ENCODE data around the gene BIVM. TPM values are rescaled to one million over a fixed set of nuclear protein-coding genes. Genes with fewer than 3 reads are reported as not detected.

Gene BIVM
- total and polyA plus RNA-seq, 2 of the 4 experiments (the other 2 are of a cell fraction): 7.2 to 12.2 TPM

GRCh38 chr13:102781591-102781990 is 17.3 kb upstream of the BIVM start:
- Histone ChIP-seq H2BK120ac (ENCODE audit: low read depth, low read length) (no peak overlapping the region), H4K8ac (ENCODE audit: low read depth in 2 of 2, low read length in 2 of 2) (no peak overlapping the region), H3K23ac (ENCODE audit: low read depth, low read length) (no peak overlapping the region), H3K36me3 (ENCODE audit: control insufficient read depth, insufficient read depth, low read length) (peaks cover 1% of the 10 kb centered on the region; the same call in 1 of the 2 replicates), H4K91ac (ENCODE audit: insufficient read depth, low read depth, low read length) (no peak overlapping the region), H3K18ac (ENCODE audit: low read depth, low read length) (no peak overlapping the region), H2BK20ac (ENCODE audit: low read depth, low read length) (no peak overlapping the region), H4K5ac (ENCODE audit: low read depth, low read length) (no peak overlapping the region), H3K9me1 (ENCODE audit: insufficient read depth, low read length) (no peaks in the 10 kb centered on the region), H2BK15ac (ENCODE audit: low read depth, low read length) (no peak overlapping the region), H3K4me1 (ENCODE audit: control insufficient read depth, insufficient read depth, low read length) (no peaks in the 10 kb centered on the region), H3K9me3 (ENCODE audit: control insufficient read depth, insufficient read depth, low read length) (no peaks in the 10 kb centered on the region), H3K79me1 (ENCODE audit: low read depth in 1 of 2, low read length in 2 of 2) (no peaks in the 10 kb centered on the region), H3K9ac (ENCODE audit: low read depth, low read length) (no peak overlapping the region), H3K27ac (ENCODE audit: insufficient read depth, low read length) (no peak overlapping the region), H2AFZ (replicated peaks; ENCODE audit: low read length, poor library complexity) (no peak overlapping the region), H2AK9ac (replicated peaks; ENCODE audit: low read depth, low read length, poor library complexity) (no peak overlapping the region), H3K14ac (replicated peaks; ENCODE audit: low read depth, low read length) (no peak overlapping the region), H3K27me3 (ENCODE audit: control insufficient read depth, insufficient read depth, low read length) (no peaks in the 10 kb centered on the region), H2BK5ac (ENCODE audit: low read depth, low read length, poor library complexity, severe bottlenecking) (no peak overlapping the region), H4K20me1 (ENCODE audit: insufficient read depth, low read length) (no peaks in the 10 kb centered on the region), H3K4ac (ENCODE audit: low read depth, low read length) (no peak overlapping the region), H3K4me2 (ENCODE audit: low read depth, low read length) (no peak overlapping the region), H3K4me3 (ENCODE audit: insufficient read depth, low read depth, low read length) (no peak overlapping the region), H2AK5ac (ENCODE audit: low read depth, low read length) (no peak overlapping the region), H3K56ac (ENCODE audit: extremely low read depth, insufficient read depth, low read length) (no peak overlapping the region)
- in situ Hi-C loops (cut with MboI; ENCODE audit: low sequenced_read_pairs) (no loop called here), intact Hi-C loops (cut with micrococcal nuclease) (no loop called here), dilution Hi-C loops (cut with HindIII; ENCODE audit: low sequenced_read_pairs, unreplicated experiment) (no loop called here)
- TF ChIP-seq MAZ (IDR thresholded peaks at IDR 0.05; ENCODE audit: borderline replicate concordance, low read depth, low read length) (no peak), MXI1 (IDR thresholded peaks at IDR 0.05; ENCODE audit: borderline replicate concordance, low read depth, low read length) (no peak), CHD1 (IDR thresholded peaks at IDR 0.05; ENCODE audit: low read depth, low read length) (no peak), CEBPB (IDR thresholded peaks at IDR 0.05; ENCODE audit: low read depth, low read length) (no peak), RFX5 (IDR thresholded peaks at IDR 0.05; ENCODE audit: low read depth, low read length) (no peak), MAFK (IDR thresholded peaks at IDR 0.05; ENCODE audit: low read depth, low read length) (no peak), BHLHE40 (IDR thresholded peaks at IDR 0.05; ENCODE audit: low read depth, low read length) (no peak), USF2 (IDR thresholded peaks at IDR 0.05; ENCODE audit: low read depth, low read length) (no peak), RCOR1 (IDR thresholded peaks at IDR 0.05; ENCODE audit: insufficient replicate concordance, low read length) (no peak), FOS (IDR thresholded peaks at IDR 0.05; ENCODE audit: low read depth, low read length) (no peak), SMC3 (IDR thresholded peaks at IDR 0.05; ENCODE audit: low read depth, low read length) (no peak), POLR2A (IDR thresholded peaks at IDR 0.05; ENCODE audit: low read depth, low read length) (no peak), NFE2L2 (IDR thresholded peaks at IDR 0.05; ENCODE audit: low read depth, low read length) (no peak), ELK1 (IDR thresholded peaks at IDR 0.05; ENCODE audit: borderline replicate concordance, low read depth, low read length) (no peak), CTCF (conservative IDR thresholded peaks at IDR 0.05; ENCODE audit: low read depth, low read length) (no peak), RAD21 (IDR thresholded peaks at IDR 0.05; ENCODE audit: low read length) (no peak)
- BruUV-seq (replicated peaks): no TSS peak
- no peak for ATAC-seq (ENCODE audit: low read depth)
- POLR2A ChIA-PET (ENCODE audit: unreplicated experiment): no interaction called here
- DNase-seq: no peak
- WGBS, 2 experiments (ENCODE audit: extremely low coverage in 2 of 2, insufficient read length in 1 of 2): no CpG with 5 or more reads among the region's 1 CpG
- CTCF ChIA-PET: no interaction called here
